ENCODE data around the gene ZKSCAN2.

The ZKSCAN2 gene

GRCh38 chr16:25257956-25258860 is 563 bp upstream of the ZKSCAN2 start (continued):
- no peak for TF ChIP-seq ZNF549 (tag by site-specific recombination; IDR thresholded peaks at IDR 0.05)
- TF ChIP-seq KLF1 (tag by site-specific recombination; IDR thresholded peaks at IDR 0.05): peak; percentile 79
- TF ChIP-seq WT1 (tag by site-specific recombination; IDR thresholded peaks at IDR 0.05): no peak
- peak; percentile 37 for TF ChIP-seq ZNF529 (tag by site-specific recombination; IDR thresholded peaks at IDR 0.05; ENCODE audit: insufficient replicate concordance)
- TF ChIP-seq MYNN (tag by site-specific recombination; IDR thresholded peaks at IDR 0.05; ENCODE audit: borderline replicate concordance): peak; percentile 48; the same call in 1 of the 2 replicates
- TF ChIP-seq, protein P1, sequence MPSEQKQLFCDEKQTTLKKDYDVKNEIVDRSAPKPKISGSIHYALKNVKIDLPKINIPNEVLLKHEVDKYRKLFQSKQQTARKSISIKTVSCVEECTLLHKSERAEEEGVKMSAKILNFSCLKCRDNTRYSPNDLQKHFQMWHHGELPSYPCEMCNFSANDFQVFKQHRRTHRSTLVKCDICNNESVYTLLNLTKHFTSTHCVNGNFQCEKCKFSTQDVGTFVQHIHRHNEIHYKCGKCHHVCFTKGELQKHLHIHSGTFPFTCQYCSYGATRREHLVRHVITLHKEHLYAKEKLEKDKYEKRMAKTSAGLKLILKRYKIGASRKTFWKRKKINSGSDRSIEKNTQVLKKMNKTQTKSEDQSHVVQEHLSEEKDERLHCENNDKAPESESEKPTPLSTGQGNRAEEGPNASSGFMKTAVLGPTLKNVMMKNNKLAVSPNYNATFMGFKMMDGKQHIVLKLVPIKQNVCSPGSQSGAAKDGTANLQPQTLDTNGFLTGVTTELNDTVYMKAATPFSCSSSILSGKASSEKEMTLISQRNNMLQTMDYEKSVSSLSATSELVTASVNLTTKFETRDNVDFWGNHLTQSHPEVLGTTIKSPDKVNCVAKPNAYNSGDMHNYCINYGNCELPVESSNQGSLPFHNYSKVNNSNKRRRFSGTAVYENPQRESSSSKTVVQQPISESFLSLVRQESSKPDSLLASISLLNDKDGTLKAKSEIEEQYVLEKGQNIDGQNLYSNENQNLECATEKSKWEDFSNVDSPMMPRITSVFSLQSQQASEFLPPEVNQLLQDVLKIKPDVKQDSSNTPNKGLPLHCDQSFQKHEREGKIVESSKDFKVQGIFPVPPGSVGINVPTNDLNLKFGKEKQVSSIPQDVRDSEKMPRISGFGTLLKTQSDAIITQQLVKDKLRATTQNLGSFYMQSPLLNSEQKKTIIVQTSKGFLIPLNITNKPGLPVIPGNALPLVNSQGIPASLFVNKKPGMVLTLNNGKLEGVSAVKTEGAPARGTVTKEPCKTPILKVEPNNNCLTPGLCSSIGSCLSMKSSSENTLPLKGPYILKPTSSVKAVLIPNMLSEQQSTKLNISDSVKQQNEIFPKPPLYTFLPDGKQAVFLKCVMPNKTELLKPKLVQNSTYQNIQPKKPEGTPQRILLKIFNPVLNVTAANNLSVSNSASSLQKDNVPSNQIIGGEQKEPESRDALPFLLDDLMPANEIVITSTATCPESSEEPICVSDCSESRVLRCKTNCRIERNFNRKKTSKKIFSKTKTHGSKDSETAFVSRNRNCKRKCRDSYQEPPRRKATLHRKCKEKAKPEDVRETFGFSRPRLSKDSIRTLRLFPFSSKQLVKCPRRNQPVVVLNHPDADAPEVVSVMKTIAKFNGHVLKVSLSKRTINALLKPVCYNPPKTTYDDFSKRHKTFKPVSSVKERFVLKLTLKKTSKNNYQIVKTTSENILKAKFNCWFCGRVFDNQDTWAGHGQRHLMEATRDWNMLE (tag by site-specific recombination; conservative IDR thresholded peaks at IDR 0.05; ENCODE audit: low read depth): peak; percentile 68
- TF ChIP-seq ZNF660 (tag by site-specific recombination; IDR thresholded peaks at IDR 0.05): peak; percentile 85
- TF ChIP-seq HIC1 (tag by site-specific recombination; IDR thresholded peaks at IDR 0.05): no peak; the same call in 1 of the 2 replicates
- peak; percentile 4 for TF ChIP-seq ZNF510 (tag by site-specific recombination; IDR thresholded peaks at IDR 0.05; ENCODE audit: insufficient replicate concordance)
- peak; percentile 75; the same call in 1 of the 2 replicates for TF ChIP-seq ZNF239 (tag by site-specific recombination; IDR thresholded peaks at IDR 0.05)
- TF ChIP-seq ZNF76 (tag by site-specific recombination; IDR thresholded peaks at IDR 0.05; ENCODE audit: borderline replicate concordance, low read depth): 0 out of 2 replicates have a peak, but pooled peaks have one; percentile 29
- TF ChIP-seq ZNF677 (tag by site-specific recombination; IDR thresholded peaks at IDR 0.05): 0 out of 2 replicates have a peak, but pooled peaks have one; percentile 30
- 0 out of 2 replicates have a peak, but pooled peaks have one; percentile 4 for TF ChIP-seq GLIS2 (tag by site-specific recombination; IDR thresholded peaks at IDR 0.05)
- TF ChIP-seq, protein P2, sequence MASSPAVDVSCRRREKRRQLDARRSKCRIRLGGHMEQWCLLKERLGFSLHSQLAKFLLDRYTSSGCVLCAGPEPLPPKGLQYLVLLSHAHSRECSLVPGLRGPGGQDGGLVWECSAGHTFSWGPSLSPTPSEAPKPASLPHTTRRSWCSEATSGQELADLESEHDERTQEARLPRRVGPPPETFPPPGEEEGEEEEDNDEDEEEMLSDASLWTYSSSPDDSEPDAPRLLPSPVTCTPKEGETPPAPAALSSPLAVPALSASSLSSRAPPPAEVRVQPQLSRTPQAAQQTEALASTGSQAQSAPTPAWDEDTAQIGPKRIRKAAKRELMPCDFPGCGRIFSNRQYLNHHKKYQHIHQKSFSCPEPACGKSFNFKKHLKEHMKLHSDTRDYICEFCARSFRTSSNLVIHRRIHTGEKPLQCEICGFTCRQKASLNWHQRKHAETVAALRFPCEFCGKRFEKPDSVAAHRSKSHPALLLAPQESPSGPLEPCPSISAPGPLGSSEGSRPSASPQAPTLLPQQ (tag by site-specific recombination; IDR thresholded peaks at IDR 0.05): peak; percentile 94
- peak; percentile 84 for TF ChIP-seq ZBTB11 (tag by site-specific recombination; conservative IDR thresholded peaks at IDR 0.05; ENCODE audit: low read depth)
- TF ChIP-seq ZNF211 (tag by site-specific recombination; IDR thresholded peaks at IDR 0.05; ENCODE audit: low read depth): 0 out of 2 replicates have a peak, but pooled peaks have one; percentile 22
- peak; percentile 92 for TF ChIP-seq REPIN1 (tag by site-specific recombination; IDR thresholded peaks at IDR 0.05; ENCODE audit: low read depth)
- TF ChIP-seq HOXC10 (CRISPR knock-in tag; IDR thresholded peaks at IDR 0.05): no peak
- peak; percentile 98 for TF ChIP-seq ZNF24 (tag by site-specific recombination; IDR thresholded peaks at IDR 0.05)
- TF ChIP-seq ZNF16 (tag by site-specific recombination; IDR thresholded peaks at IDR 0.05; ENCODE audit: low read depth): 0 out of 2 replicates have a peak, but pooled peaks have one; percentile 44
- peak; percentile 57; the same call in 1 of the 2 replicates for TF ChIP-seq TSHZ1 (tag by site-specific recombination; IDR thresholded peaks at IDR 0.05; ENCODE audit: borderline replicate concordance)

All from HEK293 (cell line).